GM06990 (cell line): Measurements from ENCODE around the gene TCF4.
"Not testable (repeated sequence)": the region's sequence is repeated elsewhere in the genome, so short reads cannot be mapped to it uniquely, and the experiment has no call there.

Source experiments
- DNase-seq: peaks from one replicate; pipeline ENCODE4 v3.0.0-alpha.2; 2011; ENCODE audit not compliant: insufficient read length; ENCODE audit errors: extremely low read depth
- H3K27me3 ChIP-seq: replicated peaks from 2 replicates; pipeline ENCODE4 v1.6.0; 2011; ENCODE audit warnings: low read length; ENCODE audit not compliant: control insufficient read depth, insufficient read depth
- H3K36me3 ChIP-seq: 2 replicates; pipeline ENCODE4 v1.5.1; 2011; ENCODE audit warnings: low read length; ENCODE audit not compliant: control insufficient read depth, insufficient read depth
- H3K4me3 ChIP-seq: replicated peaks from 2 replicates; pipeline ENCODE4 v1.5.1; 2011; ENCODE audit warnings: low read depth, mild to moderate bottlenecking, control low read depth, low read length
- TF ChIP-seq, protein P1 (sequence below): IDR thresholded peaks from 2 replicates; pipeline ENCODE4 v1.5.1; 2011; ENCODE audit warnings: low read length, control low read depth, mild to moderate bottlenecking, inconsistent platforms; ENCODE audit not compliant: insufficient read depth, poor library complexity, severe bottlenecking

The TCF4 gene

DNA sequence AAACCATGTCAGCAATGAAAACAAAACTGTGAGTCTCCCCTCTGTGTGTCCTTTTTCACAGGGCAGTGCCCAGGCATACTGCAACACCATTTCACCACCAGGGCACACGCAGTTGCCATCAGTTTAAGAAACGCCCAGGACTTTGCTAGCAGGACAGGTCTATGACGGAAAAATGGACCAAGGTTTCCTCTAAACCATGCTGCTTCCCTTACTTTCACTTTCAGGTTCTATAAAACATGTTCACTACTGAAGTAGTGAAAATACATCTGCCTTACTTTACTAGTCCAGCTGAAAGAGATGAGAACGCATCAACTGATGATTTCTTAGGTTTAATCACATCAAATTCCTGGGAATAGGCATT, 110.5 kb downstream of the TCF4 start:
- DNase-seq, result no peak
- Histone ChIP-seq H3K27me3 (no peaks in the 10 kb centered on the region), H3K4me3 (peak overlapping the region; percentile 53), H3K36me3 (no peaks in the 10 kb centered on the region)
- TF ChIP-seq, protein P1, sequence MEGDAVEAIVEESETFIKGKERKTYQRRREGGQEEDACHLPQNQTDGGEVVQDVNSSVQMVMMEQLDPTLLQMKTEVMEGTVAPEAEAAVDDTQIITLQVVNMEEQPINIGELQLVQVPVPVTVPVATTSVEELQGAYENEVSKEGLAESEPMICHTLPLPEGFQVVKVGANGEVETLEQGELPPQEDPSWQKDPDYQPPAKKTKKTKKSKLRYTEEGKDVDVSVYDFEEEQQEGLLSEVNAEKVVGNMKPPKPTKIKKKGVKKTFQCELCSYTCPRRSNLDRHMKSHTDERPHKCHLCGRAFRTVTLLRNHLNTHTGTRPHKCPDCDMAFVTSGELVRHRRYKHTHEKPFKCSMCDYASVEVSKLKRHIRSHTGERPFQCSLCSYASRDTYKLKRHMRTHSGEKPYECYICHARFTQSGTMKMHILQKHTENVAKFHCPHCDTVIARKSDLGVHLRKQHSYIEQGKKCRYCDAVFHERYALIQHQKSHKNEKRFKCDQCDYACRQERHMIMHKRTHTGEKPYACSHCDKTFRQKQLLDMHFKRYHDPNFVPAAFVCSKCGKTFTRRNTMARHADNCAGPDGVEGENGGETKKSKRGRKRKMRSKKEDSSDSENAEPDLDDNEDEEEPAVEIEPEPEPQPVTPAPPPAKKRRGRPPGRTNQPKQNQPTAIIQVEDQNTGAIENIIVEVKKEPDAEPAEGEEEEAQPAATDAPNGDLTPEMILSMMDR, result no peak

DNA sequence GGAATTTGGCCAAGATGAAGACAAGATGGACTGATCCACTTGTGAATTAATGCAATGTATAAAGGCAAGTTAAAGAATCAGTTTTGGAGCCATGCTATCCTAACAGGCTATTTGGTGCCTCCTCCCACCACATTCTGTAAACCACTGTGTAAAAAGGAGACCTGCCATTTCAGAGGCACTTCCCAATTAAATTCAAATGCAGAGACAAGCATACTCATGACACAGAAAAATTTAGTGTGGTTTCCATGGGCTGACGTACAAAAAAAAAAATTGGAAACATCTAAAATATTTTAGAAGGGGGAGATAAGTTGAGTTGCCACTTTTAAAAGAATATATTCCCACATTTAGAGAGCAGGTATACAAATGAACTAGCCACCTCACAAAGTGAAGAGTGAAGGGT, 112.1 kb downstream of the TCF4 start:
- no peaks in the 10 kb centered on the region for H3K27me3 ChIP-seq
- no peak overlapping the region for H3K4me3 ChIP-seq
- TF ChIP-seq, protein P1, result no peak
- DNase-seq, result no peak
- H3K36me3 ChIP-seq, result no peaks in the 10 kb centered on the region

DNA sequence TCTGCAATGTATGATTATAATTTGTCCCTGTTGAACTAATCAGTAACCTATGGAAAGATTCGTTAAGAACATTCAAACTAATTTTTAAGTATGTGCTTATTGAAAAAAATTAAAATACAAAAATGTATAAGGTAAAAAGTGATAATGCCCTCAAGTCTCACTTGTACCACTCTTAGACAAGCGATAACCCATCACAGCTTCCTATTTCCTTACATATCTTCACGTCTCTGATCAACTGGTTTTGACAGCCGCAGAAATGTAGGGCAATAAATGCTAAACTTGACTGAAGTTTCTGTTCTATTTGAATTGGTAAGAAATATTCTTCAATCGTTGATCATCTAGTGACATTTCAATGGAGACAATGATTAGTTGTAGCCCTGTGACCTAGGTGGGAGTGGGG, 112.5 kb downstream of the TCF4 start:
- Histone ChIP-seq H3K27me3 (no peaks in the 10 kb centered on the region), H3K36me3 (no peaks in the 10 kb centered on the region), H3K4me3 (no peak overlapping the region)
- DNase-seq, result no peak
- TF ChIP-seq, protein P1, result no peak

DNA sequence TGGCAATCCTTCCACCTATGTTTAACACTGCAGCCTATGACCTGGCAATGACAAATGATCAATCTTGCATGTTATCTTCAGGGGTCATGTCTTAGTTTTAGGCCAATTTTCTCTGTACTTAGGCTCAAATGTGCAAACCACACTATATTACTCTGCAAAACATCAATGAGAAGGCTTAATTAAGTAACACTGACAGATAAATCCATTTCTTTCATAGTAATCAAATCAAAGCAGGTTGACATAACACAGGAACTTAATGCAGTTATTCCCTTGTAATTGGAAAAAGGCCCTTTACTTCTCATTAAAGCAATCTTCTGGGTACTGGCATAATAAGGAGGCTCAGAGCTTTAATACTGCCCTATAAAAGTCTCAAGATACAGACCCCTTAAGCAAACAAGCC, 114.4 kb downstream of the TCF4 start:
- Histone ChIP-seq H3K36me3 (no peaks in the 10 kb centered on the region), H3K27me3 (no peaks in the 10 kb centered on the region), H3K4me3 (no peak overlapping the region)
- TF ChIP-seq, protein P1, result no peak
- DNase-seq, result no peak

DNA sequence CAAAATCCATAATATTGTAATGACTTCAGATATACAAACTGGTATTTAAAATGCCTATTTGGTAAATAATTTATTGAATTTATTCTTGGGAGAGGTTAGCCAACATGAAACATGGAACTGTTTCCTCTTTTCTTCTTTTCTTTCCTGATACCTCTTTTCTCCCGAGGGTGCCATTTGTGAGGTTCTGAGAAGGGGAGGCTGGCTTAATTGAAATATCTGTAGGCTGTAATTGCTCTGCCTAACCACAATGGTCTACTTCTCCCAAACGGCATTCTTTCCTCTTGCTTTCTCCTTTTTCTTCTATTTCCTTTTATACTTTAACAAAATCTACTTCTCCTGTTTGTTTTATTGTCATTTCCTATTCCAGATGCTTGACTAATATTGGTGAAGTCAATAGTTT, 114.9 kb downstream of the TCF4 start:
- H3K4me3 ChIP-seq, result no peak overlapping the region
- no peak for DNase-seq
- TF ChIP-seq, protein P1, result no peak
- no peaks in the 10 kb centered on the region for H3K27me3 ChIP-seq
- no peaks in the 10 kb centered on the region for H3K36me3 ChIP-seq

DNA sequence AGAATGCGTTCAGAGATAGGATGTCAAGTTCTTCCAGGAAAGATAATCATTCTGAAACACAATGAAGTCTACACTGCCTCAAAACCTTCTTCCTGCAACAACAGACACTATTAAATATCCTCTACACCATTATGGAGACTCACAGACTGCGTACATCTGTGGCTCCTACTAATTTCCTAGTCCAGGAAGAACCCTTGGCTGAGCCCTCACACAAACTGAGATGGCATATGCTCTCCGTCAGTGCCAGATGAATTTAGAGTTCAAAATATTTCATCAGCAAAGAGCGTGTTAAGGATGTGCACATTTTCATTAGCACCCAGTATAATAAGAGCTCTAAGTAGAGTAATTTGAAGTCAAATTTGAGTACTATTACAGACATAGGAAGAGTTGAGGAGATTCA, 117.2 kb downstream of the TCF4 start:
- DNase-seq, result no peak
- Histone ChIP-seq H3K36me3 (no peaks in the 10 kb centered on the region), H3K27me3 (no peaks in the 10 kb centered on the region), H3K4me3 (no peak overlapping the region)
- TF ChIP-seq, protein P1, result no peak

DNA sequence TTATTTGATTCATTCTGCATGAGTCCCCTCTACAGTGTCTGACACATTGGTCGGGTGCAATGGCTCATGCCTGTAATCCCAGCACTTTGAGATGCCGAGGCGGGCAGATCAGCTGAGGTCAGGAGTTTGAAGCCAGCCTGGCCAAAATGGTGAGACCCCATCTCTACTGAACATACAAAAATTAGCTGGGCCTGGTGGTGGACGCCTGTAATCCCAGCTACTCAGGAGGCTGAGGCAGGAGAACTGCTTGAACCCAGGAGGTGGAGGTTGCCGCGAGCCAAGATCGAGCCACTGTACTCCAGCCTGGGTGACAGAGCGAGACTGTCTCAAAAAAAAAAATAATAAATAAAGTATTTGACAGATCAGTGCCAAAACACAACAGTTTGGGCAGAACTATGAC, 118.9 kb downstream of the TCF4 start:
- not testable (repeated sequence) for H3K27me3 ChIP-seq, H3K4me3 ChIP-seq, H3K36me3 ChIP-seq, DNase-seq
